H1 (cell line): ENCODE measurements around the gene MPST. TPM values are rescaled to one million over a fixed set of nuclear protein-coding genes. Genes with fewer than 3 reads are reported as not detected.

Experiments used
- CTCF ChIA-PET: fragments of 300-600 bp; sonication (Branson Sonifier 250); formaldehyde crosslinking; loops from one replicate; lab custom pipeline; 2021; ENCODE audit not compliant: partially characterized antibody; lab: Charles Lee
- POLR2A ChIA-PET: fragments of 300-600 bp; sonication (Branson Sonifier 250); formaldehyde crosslinking; loops from one replicate; lab custom pipeline; 2021; ENCODE audit warnings: inconsistent platforms; ENCODE audit not compliant: partially characterized antibody; lab: Charles Lee
- DNase-seq, 2 experiments: peaks; one replicate each; pipeline versions ENCODE4 v3.0.0 to v3.0.0-alpha.2; 2010 to 2022; ENCODE audit warnings: low spot score in 2 of 2, low read depth in 1 of 2, mixed read lengths in 1 of 2
- FAIRE-seq: peaks from 2 replicates; lab custom pipeline; 2011; peaks lifted over from hg19 to GRCh38; lab: Jason Lieb, UNC
- H2AFZ ChIP-seq: 2 replicates; pipeline ENCODE4 v1.8.1; 2012; ENCODE audit warnings: low read length, inconsistent platforms
- H2AK5ac ChIP-seq: 2 replicates; pipeline ENCODE4 v1.6.1; 2013; ENCODE audit warnings: low read depth, low read length
- H2BK120ac ChIP-seq: replicated peaks from 2 replicates; pipeline ENCODE3; 2013; ENCODE audit warnings: low read depth, low read length, inconsistent platforms
- H2BK12ac ChIP-seq: 2 replicates; pipeline ENCODE4 v1.6.1; 2013; ENCODE audit warnings: low read depth, low read length
- H2BK15ac ChIP-seq: 2 replicates; pipeline ENCODE4 v1.6.1; 2013; ENCODE audit warnings: low read length
- H2BK20ac ChIP-seq: 2 replicates; pipeline ENCODE4 v1.6.1; 2013; ENCODE audit warnings: low read length
- H2BK5ac ChIP-seq: 2 replicates; pipeline ENCODE4 v1.6.1; 2013; ENCODE audit warnings: low read depth, low read length
- H3K14ac ChIP-seq: 2 replicates; pipeline ENCODE4 v1.6.1; 2013; ENCODE audit warnings: inconsistent platforms; ENCODE audit not compliant: insufficient read length
- H3K18ac ChIP-seq: 2 replicates; pipeline ENCODE4 v1.6.1; 2013; ENCODE audit warnings: low read length; ENCODE audit errors: extremely low read depth
- H3K23ac ChIP-seq: 2 replicates; pipeline ENCODE4 v1.6.1; 2013; ENCODE audit warnings: inconsistent platforms; ENCODE audit not compliant: insufficient read length
- H3K23me2 ChIP-seq: 2 replicates; pipeline ENCODE4 v1.6.1; 2013; ENCODE audit warnings: low read depth, low read length
- H3K27ac ChIP-seq: 2 replicates; pipeline ENCODE4 v1.6.1; 2011; ENCODE audit warnings: low read depth, low read length, inconsistent platforms
- H3K27me3 ChIP-seq, 4 experiments: replicated peaks in 1 of 4; 1 replicate in 1 of 4; 2 replicates in 3 of 4; pipeline versions ENCODE4 v1.6.1 to v1.8.1; 2011 to 2013; ENCODE audit warnings: low read length in 3 of 4, mild to moderate bottlenecking in 3 of 4, inconsistent platforms in 2 of 4, mixed read lengths in 2 of 4, moderate library complexity in 1 of 4; ENCODE audit not compliant: control insufficient read depth in 3 of 4, insufficient read depth in 3 of 4; ENCODE audit errors: extremely low read depth in 1 of 4
- H3K36me3 ChIP-seq, 4 experiments: 2 replicates each; pipeline versions ENCODE4 v1.6.1 to v1.8.1; 2011 to 2013; ENCODE audit warnings: mild to moderate bottlenecking in 4 of 4, low read length in 3 of 4, moderate library complexity in 2 of 4, control low read depth in 1 of 4, inconsistent platforms in 1 of 4; ENCODE audit not compliant: insufficient read depth in 4 of 4, control insufficient read depth in 2 of 4
- H3K4ac ChIP-seq: replicated peaks from 2 replicates; pipeline ENCODE3; 2013; ENCODE audit warnings: low read length, low read depth, mixed read lengths, inconsistent platforms; ENCODE audit not compliant: insufficient read length
- H3K4me1 ChIP-seq, 4 experiments: replicated peaks in 1 of 4; 1 replicate in 1 of 4; 2 replicates in 3 of 4; pipeline versions ENCODE4 v1.6.1 to v1.8.1; 2011 to 2013; ENCODE audit warnings: low read length in 3 of 4, inconsistent platforms in 2 of 4, mixed read lengths in 1 of 4; ENCODE audit not compliant: insufficient read depth in 4 of 4, control insufficient read depth in 3 of 4
- H3K4me2 ChIP-seq, 2 experiments: 2 replicates each; pipeline versions ENCODE4 v1.6.1 to v1.8.1; 2011 to 2013; ENCODE audit warnings: low read depth in 2 of 2, low read length in 2 of 2, control low read depth in 1 of 2, inconsistent platforms in 1 of 2, mild to moderate bottlenecking in 1 of 2; ENCODE audit not compliant: insufficient read depth in 1 of 2
- H3K4me3 ChIP-seq, 4 experiments: fragments of 200-600, 300-600 bp in 1 of 4; sonication (generic), shearing (Covaris generic), sonication (Bioruptor Twin) in 1 of 4; 2 replicates each; pipeline versions ENCODE4 v1.5.1 to v1.8.1; 2011 to 2016; ENCODE audit warnings: low read length in 4 of 4, low read depth in 3 of 4, control low read depth in 2 of 4, inconsistent platforms in 2 of 4, mild to moderate bottlenecking in 2 of 4, mixed read lengths in 1 of 4, moderate library complexity in 1 of 4; ENCODE audit not compliant: insufficient read depth in 2 of 4; ENCODE audit errors: extremely low read depth in 1 of 4
- H3K56ac ChIP-seq: replicated peaks from 2 replicates; pipeline ENCODE3; 2013; ENCODE audit warnings: low read depth, mild to moderate bottlenecking, mixed read lengths, low read length, inconsistent platforms; ENCODE audit not compliant: insufficient read length
- H3K79me1 ChIP-seq: 2 replicates; pipeline ENCODE4 v1.6.1; 2013; ENCODE audit warnings: low read depth, low read length, control low read depth
- H3K79me2 ChIP-seq, 2 experiments: 2 replicates each; pipeline versions ENCODE4 v1.6.1 to v1.8.1; 2012 to 2013; ENCODE audit warnings: low read length in 2 of 2, mild to moderate bottlenecking in 2 of 2, inconsistent platforms in 1 of 2; ENCODE audit not compliant: insufficient read depth in 2 of 2, control insufficient read depth in 1 of 2
- H3K9ac ChIP-seq, 4 experiments: replicated peaks in 1 of 4; 1 replicate in 1 of 4; 2 replicates in 3 of 4; pipeline versions ENCODE4 v1.6.1 to v1.8.1; 2011 to 2013; ENCODE audit warnings: low read depth in 3 of 4, low read length in 3 of 4, control low read depth in 2 of 4, mild to moderate bottlenecking in 2 of 4, moderate library complexity in 2 of 4, inconsistent platforms in 1 of 4; ENCODE audit errors: extremely low read depth in 1 of 4
- H3K9me3 ChIP-seq, 2 experiments: 2 replicates each; pipeline versions ENCODE4 v1.6.1 to v1.8.1; 2012 to 2013; ENCODE audit warnings: mild to moderate bottlenecking in 2 of 2, moderate library complexity in 2 of 2, control low read depth in 1 of 2, inconsistent platforms in 1 of 2, low read depth in 1 of 2, low read length in 1 of 2, mixed read lengths in 1 of 2; ENCODE audit not compliant: insufficient read depth in 2 of 2
- H4K20me1 ChIP-seq, 2 experiments: replicated peaks in 1 of 2; 2 replicates each; pipeline versions ENCODE3 to v1.8.1; 2011 to 2013; ENCODE audit warnings: inconsistent platforms in 2 of 2, low read length in 2 of 2, mild to moderate bottlenecking in 1 of 2; ENCODE audit not compliant: insufficient read depth in 2 of 2, control insufficient read depth in 1 of 2
- H4K5ac ChIP-seq: 2 replicates; pipeline ENCODE4 v1.6.1; 2013; ENCODE audit warnings: low read length, low read depth, mixed read lengths, inconsistent platforms; ENCODE audit not compliant: insufficient read length
- H4K8ac ChIP-seq: 2 replicates; pipeline ENCODE4 v1.8.0; 2013; ENCODE audit warnings: mild to moderate bottlenecking, moderate library complexity, low read length, inconsistent platforms; ENCODE audit not compliant: insufficient read depth; ENCODE audit errors: extremely low read depth
- H4K91ac ChIP-seq: replicated peaks from 2 replicates; pipeline ENCODE3; 2013; ENCODE audit warnings: low read length, mixed read lengths, inconsistent platforms; ENCODE audit not compliant: insufficient read length
- BCL11A ChIP-seq, 2 experiments: IDR thresholded peaks; one replicate each; pipeline ENCODE4 v1.6.1; 2011; ENCODE audit warnings: low read depth in 2 of 2, low read length in 2 of 2, mild to moderate bottlenecking in 2 of 2
- HDAC6 ChIP-seq: IDR thresholded peaks from one replicate; pipeline ENCODE4 v1.7.1; 2012; ENCODE audit warnings: low read depth, mild to moderate bottlenecking, inconsistent platforms, low read length, moderate library complexity
- KDM4A ChIP-seq: IDR thresholded peaks from one replicate; pipeline ENCODE4 v1.7.1; 2012; ENCODE audit warnings: low read depth, mild to moderate bottlenecking, moderate library complexity, low read length, inconsistent platforms; ENCODE audit not compliant: severe bottlenecking
- SIN3A ChIP-seq, 2 experiments: IDR thresholded peaks in 1 of 2; conservative IDR thresholded peaks in 1 of 2; 2 replicates each; pipeline ENCODE4 v1.6.1; 2011 to 2012; ENCODE audit warnings: low read length in 2 of 2, improper control_type of control experiment in 1 of 2, low read depth in 1 of 2, mild to moderate bottlenecking in 1 of 2
- TAF7 ChIP-seq: optimal IDR thresholded peaks from 2 replicates; pipeline ENCODE3; 2011; ENCODE audit warnings: low read depth, mild to moderate bottlenecking, inconsistent platforms, low read length, moderate library complexity, borderline replicate concordance
- WGBS, 2 experiments: shearing (Covaris generic) in 1 of 2; methylation state at CpG; one replicate each; pipeline versions ENCODE4 v1.1.6 to v1.1.7; 2013 to 2015; ENCODE audit warnings: low lambda C conversion rate in 2 of 2, mixed read lengths in 2 of 2, inconsistent platforms in 1 of 2, low coverage in 1 of 2, missing lambda C conversion rate in 1 of 2; ENCODE audit not compliant: insufficient replicate concordance in 2 of 2, insufficient coverage in 1 of 2, insufficient read length in 1 of 2; ENCODE audit errors: extremely low coverage in 1 of 2, missing lambda C conversion rate in 1 of 2; 5-methylcytosine and 5-hydroxymethylcytosine counted together
- polyA plus RNA-seq, 7 experiments: library from polyadenylated mRNA; depleted of rRNA in 3 of 7; stranded (reverse) in 5 of 7; unstranded in 2 of 7; fragments of >200 nt in 5 of 7; fragments of 200-250 nt in 2 of 7; gene quantifications; 1 replicate in 5 of 7; 2 replicates in 1 of 7; 4 replicates in 1 of 7; pipeline versions ENCODE4 v1.2.1 to v1.2.3, GENCODE V29; 2011 to 2013; ENCODE audit warnings: missing spikeins in 2 of 7, mixed read lengths in 2 of 7
- total RNA-seq: library from RNA; stranded (reverse); fragmentation: NEBNext Ultra II Directional; extraction: Animal tissue kit (Norgen Biotek cat#: 25700); gene quantifications from 2 replicates; pipeline ENCODE4 v1.2.1, GENCODE V29; 2021

Gene MPST
- total and polyA plus RNA-seq, 2 of the 8 experiments (the other 6 are each of a cell fraction or from before 2014, with no cell fraction given) = 86.0 to 124 TPM

DNA sequence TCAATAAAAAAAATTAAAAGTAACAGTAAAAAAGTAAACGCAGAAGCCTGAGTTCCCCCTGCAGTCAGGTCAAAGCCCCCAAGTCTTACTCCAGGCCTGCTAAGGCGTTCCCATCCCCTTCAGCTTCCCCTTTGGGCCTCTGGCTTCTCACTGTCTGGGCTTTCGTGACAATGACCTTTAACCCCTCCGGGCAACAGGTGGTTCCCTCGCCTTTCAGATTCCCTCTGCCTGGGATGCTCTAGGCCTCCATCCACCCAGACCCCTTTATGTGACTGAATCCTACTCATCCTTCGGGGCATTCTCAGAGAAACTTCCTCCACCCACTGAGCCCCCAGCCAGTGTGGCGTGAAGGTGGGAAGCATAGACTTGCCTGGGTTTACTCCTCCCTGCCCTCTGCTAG is 8.0 kb downstream of the MPST start:
- H2BK20ac ChIP-seq = no peak overlapping the region
- WGBS, 2 experiments = 81% methylated on average over 7 of the region's 7 CpGs; no CpG with 5 or more reads in 1 of the 2 experiments
- peaks cover 0 to 9% (median 2%) of the 10 kb centered on the region in 4 experiments; a peak in 3 of 7 replicates for H3K4me1 ChIP-seq
- H2AK5ac ChIP-seq = no peak overlapping the region
- no peak overlapping the region for H4K91ac ChIP-seq
- no peak overlapping the region for H3K14ac ChIP-seq
- H2BK12ac ChIP-seq = no peak overlapping the region
- H3K4me3 ChIP-seq = no peak overlapping the region
- H3K56ac ChIP-seq = no peak overlapping the region
- ChIA-PET CTCF (interaction anchor here (0.7 to 1.9 kb wide), 4 partner anchors 10 to 171 kb away, joined by 3 to 6 read pairs (median 5); no protein-coding TSS in a partner anchor), POLR2A (interaction anchor here (0.9 to 3.9 kb wide), 3 partner anchors 10 to 17 kb away, joined by 3 to 13 read pairs (median 8); no protein-coding TSS in a partner anchor)
- H3K4me2 ChIP-seq = no peak overlapping the region
- no peak for FAIRE-seq
- H3K9me3 ChIP-seq = no peaks in the 10 kb centered on the region
- peaks cover 3 to 51% (median 21%) of the 10 kb centered on the region in 4 experiments for H3K36me3 ChIP-seq
- H3K9ac ChIP-seq = no peak overlapping the region
- no peak overlapping the region for H3K27ac ChIP-seq
- H2AFZ ChIP-seq = no peak overlapping the region
- H4K20me1 ChIP-seq = peaks cover 9 to 23% of the 10 kb centered on the region in 2 experiments
- no peak overlapping the region for H4K8ac ChIP-seq
- H3K23me2 ChIP-seq = no peaks in the 10 kb centered on the region
- H2BK5ac ChIP-seq = no peak overlapping the region
- H2BK120ac ChIP-seq = no peak overlapping the region
- H3K79me1 ChIP-seq = peaks cover 9% of the 10 kb centered on the region
- no peaks in the 10 kb centered on the region for H3K27me3 ChIP-seq
- no peak overlapping the region for H3K4ac ChIP-seq
- H4K5ac ChIP-seq = no peak overlapping the region
- no peak overlapping the region for H3K23ac ChIP-seq
- H3K79me2 ChIP-seq = peaks cover 0 to 3% of the 10 kb centered on the region in 2 experiments; a peak in 1 of 4 replicates
- H2BK15ac ChIP-seq = no peak overlapping the region
- no peak overlapping the region; the same call in 1 of the 2 replicates for H3K18ac ChIP-seq
- no peak for DNase-seq
- TF ChIP-seq SIN3A (conservative IDR thresholded peaks at IDR 0.05 in 1 of 2, IDR thresholded peaks at IDR 0.05 in 1 of 2; ENCODE audit: low read depth in 1 of 2, low read length in 2 of 2) (no peak), KDM4A (no peak), BCL11A (IDR thresholded peaks at IDR 0.05; ENCODE audit: low read depth in 2 of 2, low read length in 2 of 2) (no peak), TAF7 (no peak), HDAC6 (no peak)
